COLO829 (cell line): ENCODE measurements around the gene C1orf53.
"Not testable (repeated sequence)": the region's sequence is repeated elsewhere in the genome, so short reads cannot be mapped to it uniquely, and the experiment has no call there.

Source experiments
- DNase-seq: peaks from one replicate; pipeline ENCODE4 v3.0.0; 2012; ENCODE audit warnings: low spot score

Gene C1orf53

GRCh38 chr1:197902454-197903195 is at the start of gene C1orf53:
Gene C1orf53 (plus strand): TSS chr1:197902630. CDS start chr1:197902650, 20 bp downstream.
- DNase-seq: peak; percentile 96

- DNase-seq: not testable (repeated sequence)
Measured at GRCh38 chr1:197855751-197856150, 46.7 kb upstream of the C1orf53 start.

GRCh38 chr1:197857477-197857876 is 45.0 kb upstream of the C1orf53 start:
- DNase-seq: no peak

GRCh38 chr1:197859024-197859423 is 43.4 kb upstream of the C1orf53 start:
- DNase-seq: no peak

- no peak for DNase-seq
Measured at GRCh38 chr1:197862221-197862620, 40.2 kb upstream of the C1orf53 start.

GRCh38 chr1:197862671-197863070 is 39.8 kb upstream of the C1orf53 start:
- DNase-seq: no peak

GRCh38 chr1:197865809-197866208 is 36.6 kb upstream of the C1orf53 start:
- DNase-seq: no peak

GRCh38 chr1:197868751-197869489 is 33.5 kb upstream of the C1orf53 start:
- peak; percentile 82 for DNase-seq

- no peak for DNase-seq
Measured at GRCh38 chr1:197869490-197870077, 32.8 kb upstream of the C1orf53 start.

- no peak for DNase-seq
Measured at GRCh38 chr1:197876894-197877293, 25.5 kb upstream of the C1orf53 start.

GRCh38 chr1:197880385-197880784 is 22.0 kb upstream of the C1orf53 start:
- not testable (repeated sequence) for DNase-seq

GRCh38 chr1:197882241-197882640 is 20.2 kb upstream of the C1orf53 start:
- not testable (repeated sequence) for DNase-seq

GRCh38 chr1:197884173-197884572 is 18.3 kb upstream of the C1orf53 start:
- no peak for DNase-seq

GRCh38 chr1:197890936-197891335 is 11.5 kb upstream of the C1orf53 start:
- DNase-seq: no peak

GRCh38 chr1:197892684-197893083 is 9.7 kb upstream of the C1orf53 start:
- DNase-seq: no peak

- DNase-seq: no peak
Measured at GRCh38 chr1:197896301-197896700, 6.1 kb upstream of the C1orf53 start.

GRCh38 chr1:197899037-197899436 is 3.4 kb upstream of the C1orf53 start:
- DNase-seq: no peak

- no peak for DNase-seq
Measured at GRCh38 chr1:197902131-197902453, 338 bp upstream of the C1orf53 start.

GRCh38 chr1:197903196-197903514 is 725 bp downstream of the C1orf53 start:
- DNase-seq: no peak

GRCh38 chr1:197904126-197904787 is 1.8 kb downstream of the C1orf53 start:
- no peak for DNase-seq

GRCh38 chr1:197905699-197906351 is 3.4 kb downstream of the C1orf53 start:
- no peak for DNase-seq
